Skin of body (tissue), 2 donors: Measurements from ENCODE around the gene MGAT1. TPM values are rescaled to one million over a fixed set of nuclear protein-coding genes. Genes with fewer than 3 reads are reported as not detected.
"Not testable (repeated sequence)": the region's sequence is repeated elsewhere in the genome, so short reads cannot be mapped to it uniquely, and the experiment has no call there.

ENCODE experiments used
- DNase-seq: peaks from one replicate; lab custom pipeline; 2025; lab: John Stamatoyannopoulos, UW
- total RNA-seq: library from RNA; depleted of rRNA; stranded (reverse); fragments of >200 nt; gene quantifications from one replicate; pipeline ENCODE4 v1.2.3, GENCODE V29; 2014

The MGAT1 gene
- total RNA-seq, 1 donor from 2014 or later, result 54.4 TPM

DNA sequence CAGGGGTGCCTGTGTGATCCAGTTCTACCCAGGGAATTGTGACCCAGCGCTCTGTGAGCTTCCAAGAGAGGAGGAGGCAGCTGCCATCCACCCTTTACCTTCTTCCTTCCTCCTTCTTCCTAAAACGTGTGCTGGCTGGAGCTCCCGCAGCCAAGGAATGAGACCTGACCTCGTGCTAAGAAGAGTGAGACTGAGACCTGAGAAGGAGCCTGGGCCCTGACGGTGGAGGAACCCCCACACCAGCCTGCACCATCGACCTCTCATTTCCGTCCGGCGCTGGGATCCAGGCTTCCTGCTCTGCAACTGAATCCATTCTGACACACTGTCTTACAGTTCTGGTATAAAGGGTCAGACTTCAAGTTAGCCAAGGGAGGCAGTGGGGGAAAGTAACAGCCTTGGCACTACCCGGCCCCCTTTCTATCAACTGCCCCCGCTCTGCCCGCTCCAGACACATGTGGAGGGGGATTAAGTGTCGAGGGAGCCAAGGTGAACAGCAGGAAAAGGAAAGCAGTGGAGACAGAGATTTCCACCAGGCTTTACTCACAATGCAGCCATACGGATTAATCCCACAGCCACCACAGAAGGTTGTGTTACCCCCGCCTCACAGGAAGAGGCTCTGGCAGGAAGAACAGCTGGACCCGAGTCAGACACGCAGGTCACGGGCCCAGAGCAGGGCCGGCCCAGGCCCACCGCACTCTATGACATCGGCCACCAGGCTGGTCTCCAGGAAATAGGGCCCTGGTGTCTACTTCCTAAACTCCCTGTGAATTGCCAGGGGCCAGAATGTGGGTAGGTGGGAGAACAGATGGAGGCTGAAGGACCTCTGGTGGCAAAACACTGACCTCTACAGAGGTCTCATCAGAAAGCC lies 15.8 kb downstream of the MGAT1 start:
- no peak for DNase-seq

DNA sequence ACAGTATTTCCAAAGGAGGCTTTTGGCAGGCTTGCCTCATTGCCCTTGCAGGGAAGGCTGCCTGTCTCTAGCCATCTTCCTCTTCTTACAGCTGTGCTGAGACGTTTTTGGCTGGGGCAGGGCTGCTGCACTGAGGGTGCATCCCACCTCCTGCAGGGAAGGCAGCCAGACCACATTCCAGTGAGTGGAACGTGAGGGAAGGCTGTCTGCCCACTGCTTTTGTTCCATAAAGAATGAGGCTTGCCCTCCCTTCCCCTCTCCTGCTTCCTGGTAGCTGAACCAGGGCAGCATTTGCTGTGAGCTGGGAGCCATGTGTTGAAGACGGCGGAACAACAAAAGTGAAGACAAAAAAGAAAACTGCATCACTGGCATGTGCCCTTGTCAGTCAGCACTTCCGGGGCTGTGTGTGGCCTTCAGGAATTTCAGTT lies 16.8 kb downstream of the MGAT1 start:
- peak; percentile 64 for DNase-seq

DNA sequence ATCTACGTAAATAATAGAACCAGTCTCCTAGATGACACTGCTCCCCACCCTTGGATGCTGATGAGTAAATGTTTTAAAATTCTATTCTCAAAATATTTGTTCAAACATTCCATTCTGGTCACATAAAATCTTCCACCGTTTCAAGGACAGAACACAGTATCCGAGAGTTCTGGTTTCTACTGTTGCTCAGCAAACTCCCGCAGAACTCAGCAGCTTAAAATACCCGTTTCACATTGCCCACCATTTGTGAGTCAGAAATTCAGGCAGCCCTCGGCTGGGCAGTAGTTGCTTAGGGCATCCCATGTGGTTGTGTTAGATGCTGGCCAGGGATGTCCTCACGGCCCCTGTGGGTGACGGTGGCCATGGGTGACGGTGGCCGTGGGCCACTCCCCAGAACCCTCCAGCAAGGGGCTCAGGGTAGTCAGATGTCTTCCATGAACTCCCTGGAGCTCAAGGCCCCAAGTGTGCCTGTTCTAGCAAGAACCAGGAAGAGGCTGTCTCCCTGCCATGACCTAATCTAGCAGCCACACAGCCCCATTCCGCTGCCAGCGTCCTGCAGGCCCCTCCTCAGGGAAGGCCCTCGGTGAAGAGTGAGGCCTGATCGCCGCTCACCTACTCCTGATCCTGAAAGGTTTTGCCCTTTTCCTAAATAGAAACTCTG lies 17.4 kb downstream of the MGAT1 start:
- no peak for DNase-seq

DNA sequence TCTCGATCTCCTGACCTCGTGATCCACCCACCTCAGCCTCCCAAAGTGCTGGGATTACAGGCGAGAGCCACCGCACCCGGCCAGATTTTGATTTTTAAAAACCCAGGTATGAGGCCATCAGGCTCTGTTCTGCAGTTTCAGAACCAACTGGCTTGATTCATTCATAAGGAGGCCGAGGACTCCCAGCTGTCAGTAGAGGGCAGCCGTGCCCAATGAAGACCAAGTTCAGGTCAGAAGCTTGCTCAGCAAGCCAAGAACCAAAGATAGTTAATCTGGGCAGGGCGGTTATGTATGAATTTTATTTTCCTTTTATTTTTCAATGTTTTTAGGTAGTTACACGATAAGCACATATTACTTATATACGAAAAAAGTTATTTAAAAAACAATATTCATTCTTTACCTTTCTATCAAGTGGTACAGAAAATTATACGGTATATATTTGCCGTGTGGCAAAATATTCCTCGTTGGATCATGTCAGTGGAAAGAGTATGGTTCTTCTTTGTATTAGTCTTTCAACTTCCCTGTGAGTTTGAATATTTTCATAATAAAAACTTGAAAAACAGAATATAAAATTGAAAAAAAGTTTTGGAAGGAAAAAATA lies 18.0 kb downstream of the MGAT1 start:
- peak; percentile 70 for DNase-seq

DNA sequence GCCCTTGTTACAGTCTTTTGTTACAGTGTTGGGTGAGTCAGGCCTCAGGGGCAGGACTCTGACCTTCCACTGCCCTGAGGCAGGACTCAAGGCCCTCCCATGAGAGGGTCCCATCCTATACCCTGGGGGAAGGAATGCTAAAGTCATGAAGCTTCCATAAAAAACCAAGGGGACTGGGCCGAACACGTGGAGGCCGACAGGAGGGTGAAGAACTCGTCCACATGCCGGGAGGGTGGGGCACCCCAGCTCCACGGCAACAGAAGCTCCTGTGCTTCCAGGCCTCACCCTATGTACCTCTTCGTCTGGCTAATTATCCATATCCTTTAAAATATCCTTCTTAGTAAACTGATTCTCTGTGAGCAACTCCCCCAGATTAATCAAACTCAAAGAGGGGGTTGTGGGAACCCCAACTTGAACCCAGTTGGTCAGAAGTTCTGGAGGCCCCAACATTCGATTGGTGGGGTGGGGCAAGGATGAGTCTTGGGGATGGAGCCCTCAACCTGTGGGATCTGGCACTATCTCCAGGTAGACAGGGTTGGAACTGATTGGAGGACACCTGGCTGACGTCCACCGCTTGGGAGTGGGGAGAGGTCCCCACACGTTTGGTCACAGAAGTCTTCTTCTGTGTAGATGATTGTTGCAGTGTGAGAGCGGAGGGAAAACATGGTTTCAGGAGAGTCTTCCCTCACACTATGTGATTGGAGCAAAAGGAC lies 19.1 kb downstream of the MGAT1 start:
- no peak for DNase-seq

DNA sequence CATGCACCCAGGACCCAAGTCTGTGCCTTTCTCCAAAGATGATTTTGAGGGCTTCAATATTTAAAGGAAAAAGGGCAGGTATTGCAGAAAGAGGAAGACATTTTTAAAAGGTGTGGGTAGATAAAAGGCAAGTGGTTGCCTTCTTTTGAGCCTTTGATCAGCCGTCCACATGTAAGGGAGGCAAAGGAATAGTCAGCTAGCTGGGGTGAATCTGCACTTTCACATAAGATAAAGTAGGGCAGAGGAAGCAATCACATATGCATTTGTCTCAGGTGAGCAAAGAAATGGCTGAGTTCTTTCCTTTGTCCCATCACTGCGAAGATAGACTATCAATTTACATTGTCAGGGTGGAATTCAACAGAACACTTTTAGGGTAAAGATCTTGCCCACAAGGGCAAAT lies 19.9 kb downstream of the MGAT1 start:
- DNase-seq, result no peak

DNA sequence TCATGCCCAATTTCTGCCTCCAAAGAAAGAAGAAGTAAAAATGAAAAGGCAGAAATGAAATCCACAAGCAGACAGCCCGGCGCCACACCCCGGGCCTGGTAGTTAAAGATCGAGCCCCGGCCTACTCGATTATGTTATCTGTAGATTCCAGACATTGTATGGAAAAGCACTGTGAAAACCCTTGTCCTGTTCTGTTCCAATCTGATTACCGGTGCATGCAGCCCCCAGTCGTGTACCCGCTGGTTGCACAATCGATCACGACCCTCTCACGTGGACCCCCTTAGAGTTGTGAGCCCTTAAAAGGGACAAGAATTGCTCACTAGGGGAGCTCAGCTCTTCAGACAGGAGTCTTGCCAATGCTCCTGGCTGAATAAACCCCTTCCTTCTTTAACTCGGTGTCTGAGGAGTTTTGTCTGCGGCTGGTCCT lies 20.7 kb downstream of the MGAT1 start:
- not testable (repeated sequence) for DNase-seq

DNA sequence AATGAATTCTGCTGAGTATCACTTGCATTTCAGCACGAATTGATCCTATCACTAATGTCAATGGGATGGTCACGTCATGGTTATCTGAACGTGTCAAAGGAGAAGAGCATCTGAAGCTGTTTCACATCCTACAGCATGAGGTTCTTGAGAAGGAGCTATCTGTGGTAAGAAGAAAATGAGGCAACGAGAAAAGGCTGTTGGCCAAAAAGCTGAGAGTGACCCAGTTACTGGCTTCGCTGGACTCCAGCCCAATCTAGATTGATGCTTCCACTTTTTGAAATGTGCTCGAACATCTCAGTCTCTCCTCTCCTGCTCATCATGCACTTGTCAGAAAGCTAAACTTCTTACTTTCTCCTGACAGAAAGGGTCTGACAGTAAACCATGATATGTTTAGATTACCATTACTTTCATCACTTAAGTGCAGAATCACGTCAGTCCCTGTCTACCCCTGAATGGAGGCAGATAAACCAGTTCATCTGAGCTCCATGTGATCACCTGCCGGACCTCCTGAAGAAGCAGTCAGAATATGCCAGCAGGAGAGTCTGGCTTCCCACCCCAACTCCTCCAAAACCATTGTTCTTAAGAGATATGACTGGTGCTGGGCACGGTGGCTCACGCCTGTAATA lies 22.5 kb downstream of the MGAT1 start:
- no peak for DNase-seq

DNA sequence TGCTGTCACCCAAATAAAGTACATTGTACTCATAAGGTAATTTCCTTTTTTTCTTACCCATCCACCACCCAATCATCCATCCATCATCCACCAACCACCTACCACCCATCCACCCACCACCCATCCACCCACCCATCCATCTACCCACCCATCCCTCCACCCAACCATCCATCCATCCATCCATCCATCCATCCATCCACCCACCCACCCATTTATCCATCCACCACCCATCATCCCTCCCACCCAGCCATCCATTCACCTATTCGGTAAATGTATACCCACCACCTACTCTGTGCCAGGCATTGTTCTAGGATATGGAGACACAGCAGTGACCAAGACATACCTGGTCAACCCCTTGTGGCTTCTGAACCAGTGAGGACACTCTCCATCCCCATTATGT lies 25.1 kb downstream of the MGAT1 start:
- no peak for DNase-seq

DNA sequence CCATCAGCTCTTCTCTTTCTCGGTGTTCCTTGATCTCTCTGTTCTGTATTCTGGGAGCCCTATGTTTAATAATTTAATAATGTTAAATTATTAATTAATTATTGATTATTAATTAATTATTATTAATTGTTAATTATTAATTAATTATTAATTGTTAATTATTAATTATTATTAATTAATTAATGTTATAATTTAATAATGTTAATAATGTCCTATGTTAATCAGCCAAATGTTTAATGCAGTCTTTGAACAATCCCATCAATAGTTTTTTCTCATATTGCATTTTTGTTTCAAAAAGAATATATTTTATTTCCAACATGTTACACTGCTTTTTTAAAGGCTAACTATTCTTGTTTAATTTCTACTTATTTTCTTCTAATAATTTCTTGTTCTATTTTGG lies 26.2 kb downstream of the MGAT1 start:
- DNase-seq, result no peak

DNA sequence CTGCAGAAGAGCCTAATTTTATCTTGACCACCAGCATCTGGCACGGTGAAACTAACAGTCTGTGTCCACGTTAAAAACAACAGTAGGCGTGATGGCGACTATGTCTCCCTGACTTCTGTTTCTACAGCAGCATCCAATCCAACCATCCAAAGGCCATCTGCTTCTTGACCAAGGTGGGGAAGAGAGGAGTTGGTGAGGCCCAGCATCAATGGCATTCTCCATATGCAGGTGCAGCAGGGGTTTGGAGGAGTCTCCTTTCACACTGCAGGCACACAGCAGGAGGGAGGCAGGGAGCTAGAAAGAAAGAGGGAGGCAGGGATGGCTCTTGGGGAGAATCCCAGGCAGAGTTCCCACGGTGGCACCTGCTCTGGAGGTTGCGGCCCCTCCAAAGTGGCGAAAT lies 27.0 kb downstream of the MGAT1 start:
- DNase-seq, result no peak

DNA sequence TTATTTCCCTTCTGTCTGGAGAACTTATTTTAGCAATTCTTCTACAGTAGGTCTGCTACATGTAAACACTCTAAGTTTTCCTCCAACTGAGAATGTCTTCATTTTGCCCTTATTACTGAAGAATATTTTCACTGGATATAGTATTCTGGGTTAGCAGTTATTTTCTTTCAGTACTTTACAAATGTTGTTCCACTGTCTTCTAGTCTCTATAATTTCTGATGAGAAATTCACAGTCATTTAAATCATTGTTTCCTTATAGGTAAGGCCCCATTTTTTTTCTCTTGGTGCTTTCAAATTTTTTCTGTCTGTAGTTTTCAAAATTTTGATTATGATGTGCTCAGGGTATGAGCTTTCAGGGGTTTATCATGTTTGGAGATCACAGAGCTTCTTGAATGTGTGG lies 30.8 kb downstream of the MGAT1 start:
- DNase-seq, result no peak

DNA sequence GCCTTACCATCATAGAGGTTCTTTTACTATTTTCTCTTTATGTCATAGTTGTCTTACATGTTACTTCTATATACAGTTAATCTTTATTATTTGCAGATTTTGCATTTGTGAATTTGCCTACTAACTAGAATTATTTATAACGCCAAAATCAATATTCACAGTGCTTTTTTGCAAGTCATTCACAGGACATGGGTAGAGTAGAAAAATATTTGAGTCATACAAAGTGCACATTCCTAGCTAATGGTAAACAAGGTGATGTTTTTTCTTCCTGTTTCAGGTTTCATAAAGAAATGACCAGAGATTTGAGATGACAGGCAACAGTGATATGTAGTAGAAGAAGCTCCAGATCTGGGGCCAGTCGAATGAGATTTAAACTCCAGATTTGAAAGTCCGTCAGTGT lies 32.8 kb downstream of the MGAT1 start:
- DNase-seq, result no peak

DNA sequence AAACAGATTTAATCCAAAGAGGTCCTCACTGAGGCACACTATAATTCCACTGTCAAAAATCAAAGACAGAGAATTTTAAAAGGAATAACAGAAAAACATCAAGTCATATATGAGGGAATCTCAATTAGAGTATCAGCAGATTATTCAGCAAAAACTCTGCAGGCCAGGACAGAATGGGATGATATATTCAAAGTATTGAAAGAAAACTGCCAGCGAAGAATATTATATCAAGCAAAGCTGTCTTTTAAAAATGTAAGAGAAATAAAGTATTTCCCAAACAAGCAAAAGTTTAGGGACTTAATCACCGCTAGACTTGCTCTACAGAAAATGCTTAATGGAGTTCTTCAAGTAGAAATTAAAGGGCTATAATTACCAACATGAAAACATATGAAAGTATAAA lies 47.0 kb downstream of the MGAT1 start:
- no peak for DNase-seq

DNA sequence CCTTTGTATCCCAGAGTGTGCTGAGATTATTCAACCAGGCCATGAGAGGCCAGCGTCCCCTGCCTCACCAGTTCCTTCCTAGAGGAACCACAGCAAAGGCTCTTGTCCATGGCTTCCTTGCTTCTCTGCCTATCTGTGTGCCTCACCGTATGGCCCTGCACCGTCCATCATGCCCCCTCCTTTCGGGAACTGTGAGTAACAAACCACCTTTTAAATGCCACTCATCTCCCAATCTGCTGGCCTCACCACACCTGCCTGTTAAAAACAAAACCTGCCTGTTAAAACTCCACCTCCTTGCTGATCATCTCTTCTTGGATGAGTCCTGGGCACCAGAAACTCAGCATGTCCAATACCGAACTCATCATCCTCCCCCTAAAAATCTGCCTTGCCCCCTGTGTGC lies 58.4 kb downstream of the MGAT1 start:
- no peak for DNase-seq

DNA sequence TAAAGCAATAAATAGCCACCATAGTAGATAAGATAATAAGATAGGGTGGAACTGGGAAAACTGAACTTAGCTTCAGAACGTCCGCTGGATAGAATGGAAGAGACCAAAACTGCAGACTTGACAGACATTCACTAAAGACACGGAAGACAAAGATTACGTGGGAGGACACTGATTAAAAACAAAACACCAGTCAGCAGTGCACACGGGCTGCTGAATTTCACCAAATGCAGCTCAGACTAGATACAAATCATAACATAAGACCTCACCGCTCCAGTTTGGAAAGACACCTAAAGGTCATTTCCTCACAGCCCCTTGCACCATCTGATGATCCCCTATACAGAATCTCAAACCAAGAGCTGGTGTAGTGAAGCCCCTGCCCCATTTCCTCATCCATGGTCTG lies 59.9 kb downstream of the MGAT1 start:
- DNase-seq, result no peak

DNA sequence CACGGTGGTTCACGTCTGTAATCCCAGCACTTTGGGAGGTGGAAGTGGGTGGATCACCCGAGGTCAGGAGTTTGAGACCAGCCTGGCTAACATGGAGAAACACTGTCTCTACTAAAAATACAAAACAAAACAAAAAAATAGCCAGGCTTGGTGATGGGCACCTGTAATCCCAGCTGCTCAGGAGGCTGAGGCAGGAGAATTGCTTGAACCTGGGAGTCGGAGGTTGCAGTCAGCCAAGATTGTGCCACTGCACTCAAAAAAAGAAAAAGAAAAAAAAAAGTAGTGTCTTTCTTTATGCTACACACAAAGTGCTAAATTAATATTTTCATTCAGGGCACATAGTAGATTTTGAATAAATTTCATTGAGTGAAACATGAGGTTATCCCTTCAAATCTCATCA lies 61.7 kb downstream of the MGAT1 start:
- DNase-seq, result not testable (repeated sequence)

DNA sequence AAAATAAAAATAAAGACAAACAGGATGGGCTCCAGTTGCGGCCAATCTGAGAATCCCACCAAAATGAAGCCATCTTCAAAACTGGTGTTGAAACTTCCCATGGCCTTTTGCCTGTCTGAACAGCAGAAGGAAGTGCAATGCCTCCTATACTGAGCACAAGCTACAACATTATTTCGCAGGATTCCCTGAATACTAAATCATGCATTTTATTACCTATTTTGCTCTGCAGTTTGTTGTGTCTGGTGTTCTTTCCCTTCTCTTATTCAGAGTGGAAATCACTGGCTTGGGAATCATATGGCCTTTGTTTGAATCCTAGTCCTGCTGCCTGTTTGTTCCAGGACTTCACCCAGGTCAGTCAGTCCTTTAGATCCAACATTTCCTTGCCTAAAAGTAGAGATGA lies 62.6 kb downstream of the MGAT1 start, which contains the start of gene OR2Y1:
TSS of gene OR2Y1 (minus strand) at position 101 of the 400 bp plus-strand sequence. CDS start at position 101, 0 bp downstream.
- no peak for DNase-seq

DNA sequence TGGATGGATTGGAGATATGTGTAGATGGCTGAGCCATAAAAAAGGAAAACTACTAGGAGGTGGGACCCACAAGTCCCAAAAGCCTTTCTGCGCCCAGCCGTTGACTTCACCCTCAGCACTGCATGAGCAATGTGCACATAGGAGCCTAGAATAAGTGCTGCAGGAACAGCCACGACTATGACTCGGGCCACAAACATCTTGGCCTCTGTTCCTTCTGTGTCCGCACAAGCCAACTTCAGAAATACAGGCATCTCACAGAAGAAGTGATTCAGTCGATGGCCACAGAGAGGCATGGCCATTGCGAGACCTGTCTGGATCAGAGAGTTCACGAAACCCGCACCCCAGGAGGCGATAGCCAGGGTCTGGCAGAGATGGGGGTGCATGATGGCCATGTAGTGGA lies 63.3 kb downstream of the MGAT1 start:
- DNase-seq, result no peak

DNA sequence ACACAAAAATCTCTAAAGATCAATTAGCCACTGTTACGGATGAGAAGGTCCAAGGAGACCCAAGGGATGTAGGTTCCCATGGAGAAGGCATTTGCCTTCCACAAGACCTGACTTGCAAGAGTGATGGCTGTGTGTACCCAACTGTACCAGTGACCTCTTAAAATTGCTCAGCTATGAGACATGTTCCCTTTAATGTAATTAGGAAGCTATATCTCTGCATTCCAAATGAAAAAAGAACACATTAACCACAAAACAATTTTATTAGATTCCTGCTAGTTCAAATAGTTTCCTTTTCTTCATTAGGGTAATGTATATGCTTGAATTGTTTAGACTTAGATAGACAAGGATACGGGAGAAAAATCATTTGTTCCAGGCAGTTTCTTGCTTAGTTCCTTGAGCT lies 66.1 kb downstream of the MGAT1 start:
- no peak for DNase-seq
